ENCODE results near the gene ATP5ME.
A peak's percentile ranks its signal among the peaks of the same experiment; 100 is the strongest.

Gene ATP5ME

DNA sequence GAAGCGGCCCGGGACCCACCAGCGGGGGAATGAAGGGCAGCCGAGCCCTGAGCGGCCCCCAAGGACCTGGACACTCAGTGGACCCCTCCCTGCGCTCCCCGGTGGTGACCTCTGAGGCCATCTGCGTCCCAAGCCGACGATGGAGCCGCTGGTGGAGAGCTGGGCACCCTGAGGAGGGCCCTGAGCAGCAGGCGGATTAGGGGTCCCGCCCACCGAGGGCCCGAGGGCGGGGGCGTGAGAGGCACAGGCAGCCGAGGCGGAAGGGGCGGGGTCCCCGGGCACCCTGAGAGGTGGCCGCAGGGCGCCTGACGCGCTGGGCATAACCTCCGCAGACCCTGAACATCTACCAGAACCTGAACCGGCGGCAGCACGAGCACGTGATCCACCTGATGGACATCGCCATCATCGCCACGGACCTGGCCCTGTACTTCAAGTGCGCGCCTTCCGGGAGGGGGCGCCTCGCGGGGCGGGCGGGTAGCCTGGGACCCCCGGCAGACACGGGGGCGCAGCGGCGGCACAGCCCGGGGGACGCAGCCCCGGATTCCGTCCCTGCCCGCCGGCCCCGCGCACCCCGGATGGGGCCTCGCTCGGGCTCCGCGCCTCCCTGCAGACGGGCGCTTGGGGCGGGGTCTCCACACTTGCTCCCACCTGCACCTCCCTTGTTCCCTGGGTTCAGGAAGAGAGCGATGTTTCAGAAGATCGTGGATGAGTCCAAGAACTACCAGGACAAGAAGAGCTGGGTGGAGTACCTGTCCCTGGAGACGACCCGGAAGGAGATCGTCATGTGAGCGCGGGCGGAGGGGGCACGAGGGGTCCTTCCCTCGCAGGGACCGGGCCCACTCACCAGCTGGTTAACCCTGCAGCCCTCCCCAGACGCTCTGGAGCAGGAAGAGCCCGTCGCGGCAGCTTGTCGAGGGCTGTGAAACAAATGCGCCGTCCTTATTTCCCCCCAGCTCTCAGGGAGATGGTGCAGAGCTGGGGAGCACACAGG is 10.3 kb downstream of the ATP5ME start:
- TF ChIP-seq GATA1 (IDR thresholded peaks at IDR 0.05; ENCODE audit: low read depth, low read length), result no peak
- TF ChIP-seq POLR2A (IDR thresholded peaks at IDR 0.05; ENCODE audit: low read length), result peak; percentile 42
- peak; percentile 64 to 72 for DNase-seq

DNA sequence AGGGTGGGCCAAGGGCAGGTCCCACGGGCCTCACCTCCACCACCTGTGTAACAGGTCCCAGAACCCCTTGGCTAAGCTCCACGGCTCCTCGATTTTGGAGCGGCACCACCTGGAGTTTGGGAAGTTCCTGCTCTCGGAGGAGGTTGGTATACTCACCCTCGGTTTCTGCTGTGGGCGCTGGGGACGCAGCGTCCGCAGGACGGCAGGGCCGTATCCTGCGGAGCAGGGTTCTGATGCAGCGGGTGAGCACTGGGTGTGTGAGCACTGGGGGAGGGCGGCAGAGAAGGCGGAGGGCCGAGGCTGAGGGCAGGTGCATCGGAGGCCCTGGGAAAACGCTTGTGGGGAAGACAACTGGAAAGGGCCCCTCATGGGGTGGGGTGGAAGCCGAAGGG is 11.0 kb downstream of the ATP5ME start:
- TF ChIP-seq GATA1 (IDR thresholded peaks at IDR 0.05; ENCODE audit: low read depth, low read length) (no peak), POLR2A (IDR thresholded peaks at IDR 0.05; ENCODE audit: low read length) (no peak)
- no peak for DNase-seq

- TF ChIP-seq POLR2A (IDR thresholded peaks at IDR 0.05; ENCODE audit: low read length) (no peak), GATA1 (IDR thresholded peaks at IDR 0.05; ENCODE audit: low read depth, low read length) (no peak)
- DNase-seq, result no peak
These were observed 12.0 kb downstream of the ATP5ME start for GRCh38 chr4:661881-662761.

- DNase-seq, result no peak
- TF ChIP-seq POLR2A (IDR thresholded peaks at IDR 0.05; ENCODE audit: low read length) (no peak), GATA1 (IDR thresholded peaks at IDR 0.05; ENCODE audit: low read depth, low read length) (no peak)
These were observed 12.8 kb downstream of the ATP5ME start for GRCh38 chr4:661231-661630.

- DNase-seq, result no peak
- TF ChIP-seq POLR2A (IDR thresholded peaks at IDR 0.05; ENCODE audit: low read length) (no peak), GATA1 (IDR thresholded peaks at IDR 0.05; ENCODE audit: low read depth, low read length) (no peak)
These were observed 13.7 kb downstream of the ATP5ME start for GRCh38 chr4:660401-660800.

GRCh38 chr4:659851-660250 is 14.2 kb downstream of the ATP5ME start:
- no peak for TF ChIP-seq POLR2A (IDR thresholded peaks at IDR 0.05; ENCODE audit: low read length)
- no peak for TF ChIP-seq GATA1 (IDR thresholded peaks at IDR 0.05; ENCODE audit: low read depth, low read length)
- no peak for DNase-seq

- no peak for DNase-seq
- TF ChIP-seq GATA1 (IDR thresholded peaks at IDR 0.05; ENCODE audit: low read depth, low read length) (no peak), POLR2A (IDR thresholded peaks at IDR 0.05; ENCODE audit: low read length) (no peak)
These were observed 15.1 kb downstream of the ATP5ME start for GRCh38 chr4:658681-659667.

GRCh38 chr4:657834-658667 is 16.0 kb downstream of the ATP5ME start:
- DNase-seq, result no peak
- no peak for TF ChIP-seq GATA1 (IDR thresholded peaks at IDR 0.05; ENCODE audit: low read depth, low read length)
- no peak for TF ChIP-seq POLR2A (IDR thresholded peaks at IDR 0.05; ENCODE audit: low read length)

- no peak for DNase-seq
- TF ChIP-seq POLR2A (IDR thresholded peaks at IDR 0.05; ENCODE audit: low read length), result no peak
- no peak for TF ChIP-seq GATA1 (IDR thresholded peaks at IDR 0.05; ENCODE audit: low read depth, low read length)
These were observed 16.7 kb downstream of the ATP5ME start for GRCh38 chr4:657338-657833.

GRCh38 chr4:656436-657337 is 17.4 kb downstream of the ATP5ME start:
- TF ChIP-seq GATA1 (IDR thresholded peaks at IDR 0.05; ENCODE audit: low read depth, low read length), result no peak
- DNase-seq, result no peak

GRCh38 chr4:655464-656151 is 18.5 kb downstream of the ATP5ME start:
- DNase-seq, result no peak
- no peak for TF ChIP-seq GATA1 (IDR thresholded peaks at IDR 0.05; ENCODE audit: low read depth, low read length)
- no peak for TF ChIP-seq POLR2A (IDR thresholded peaks at IDR 0.05; ENCODE audit: low read length)

Data from erythroblast (primary cell).